OCI-M2 (cell line): ENCODE results near the gene CARD19.

ENCODE experiments used
- DNase-seq: peaks from one replicate; lab custom pipeline; 2025; ENCODE audit not compliant: unreplicated experiment; lab: John Stamatoyannopoulos, UW

The CARD19 gene, protein sequence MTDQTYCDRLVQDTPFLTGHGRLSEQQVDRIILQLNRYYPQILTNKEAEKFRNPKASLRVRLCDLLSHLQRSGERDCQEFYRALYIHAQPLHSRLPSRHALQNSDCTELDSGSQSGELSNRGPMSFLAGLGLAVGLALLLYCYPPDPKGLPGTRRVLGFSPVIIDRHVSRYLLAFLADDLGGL

DNA sequence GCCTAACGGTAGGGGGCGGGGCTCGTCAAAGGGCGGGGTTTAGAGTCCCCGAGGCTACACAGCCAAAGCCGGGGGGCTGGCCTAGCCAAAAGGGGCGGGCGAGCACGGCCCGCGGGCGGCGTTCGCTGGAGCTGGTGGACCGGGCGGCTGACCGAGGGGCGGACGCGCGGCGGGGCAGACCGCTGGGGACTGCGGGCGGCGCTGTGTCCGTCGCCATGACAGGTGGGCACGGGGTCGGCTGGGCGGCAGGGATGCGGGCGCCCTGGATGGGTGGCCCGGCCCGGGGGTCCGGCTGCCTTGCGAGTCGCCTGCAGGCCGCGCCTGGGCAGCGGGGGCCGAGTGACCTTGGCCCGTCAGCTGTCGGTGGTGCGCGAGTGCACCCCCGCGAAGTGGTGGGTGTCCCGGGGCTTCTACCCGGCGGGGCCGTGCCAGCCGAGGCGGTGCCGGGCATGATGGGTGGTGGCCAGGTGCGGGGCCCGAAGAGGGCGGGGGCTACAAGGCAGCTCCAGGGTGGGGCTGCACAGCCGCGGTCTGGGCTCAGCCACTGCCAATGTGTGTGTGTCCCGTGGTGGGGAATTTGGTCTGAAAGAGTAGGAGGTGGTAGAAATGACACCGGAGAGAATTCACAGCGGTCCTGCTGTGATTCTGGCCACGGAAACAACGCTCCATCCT, at the start of gene CARD19:
Gene CARD19, plus strand, starts transcription at position 87 of the 672 bp plus-strand sequence. Its CDS starts 129 bp downstream, at position 216.
- no peak for DNase-seq

DNA sequence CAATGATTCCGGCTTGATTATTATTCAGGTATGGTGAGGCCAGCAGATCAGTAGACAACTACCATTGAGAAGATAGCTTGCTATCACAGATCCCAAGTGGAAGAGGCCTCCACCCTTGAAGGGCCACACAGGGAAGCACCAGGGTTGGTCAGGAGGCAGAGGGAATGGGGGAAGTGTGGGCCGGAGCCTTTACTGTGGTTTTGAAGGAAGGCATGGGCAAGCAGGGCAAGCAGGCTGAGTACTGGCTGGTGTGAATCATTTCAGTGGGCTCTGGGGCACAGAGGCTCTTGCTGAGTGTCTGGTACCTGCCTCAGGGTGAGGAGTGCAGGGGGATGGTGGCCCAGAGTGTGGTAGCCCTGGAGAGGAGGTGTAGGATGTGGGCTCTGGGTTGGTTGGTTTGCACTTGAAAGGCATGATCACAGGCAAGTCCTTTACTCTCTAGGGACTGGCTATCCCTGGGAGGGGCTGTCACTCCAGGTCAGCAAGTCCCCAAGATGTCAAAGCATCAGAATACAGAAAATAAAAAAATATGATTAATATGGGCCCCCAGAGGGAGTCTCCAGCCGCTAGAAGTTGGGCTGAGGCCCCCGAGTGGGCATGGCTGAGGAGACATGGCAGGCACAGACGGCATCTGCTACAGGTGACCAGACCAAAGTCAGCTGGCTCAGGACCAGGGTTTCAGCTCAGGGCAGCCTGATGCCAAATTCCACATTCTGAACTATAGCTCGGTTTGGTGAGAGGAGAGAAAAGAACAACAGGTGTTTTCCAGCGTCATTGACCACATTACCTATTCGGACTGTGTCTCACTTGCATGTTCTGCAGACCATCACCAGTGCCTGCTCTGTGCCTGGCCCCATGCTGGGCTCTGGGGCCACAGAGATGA, 47.2 kb upstream of the CARD19 start:
- DNase-seq: no peak

DNA sequence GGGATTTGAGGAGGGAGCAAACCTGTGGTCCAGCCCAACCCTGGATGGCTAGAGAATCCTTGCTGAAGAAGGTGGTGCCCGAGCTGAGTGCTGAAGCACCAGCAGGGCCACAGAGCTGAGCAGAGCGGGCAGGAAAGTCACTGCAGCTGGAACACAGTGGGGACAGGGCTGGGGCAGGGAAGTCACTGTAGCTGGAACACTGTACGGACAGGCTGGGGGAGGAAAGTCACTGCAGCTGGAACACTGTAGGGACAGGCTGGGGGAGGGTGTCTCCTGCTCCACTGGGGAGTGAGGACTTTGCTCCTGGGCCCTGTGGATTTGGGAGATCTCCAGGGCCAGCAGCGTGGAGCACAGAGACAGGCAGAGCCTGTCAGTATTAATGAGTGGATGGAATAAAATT, 46.5 kb upstream of the CARD19 start:
- no peak for DNase-seq

DNA sequence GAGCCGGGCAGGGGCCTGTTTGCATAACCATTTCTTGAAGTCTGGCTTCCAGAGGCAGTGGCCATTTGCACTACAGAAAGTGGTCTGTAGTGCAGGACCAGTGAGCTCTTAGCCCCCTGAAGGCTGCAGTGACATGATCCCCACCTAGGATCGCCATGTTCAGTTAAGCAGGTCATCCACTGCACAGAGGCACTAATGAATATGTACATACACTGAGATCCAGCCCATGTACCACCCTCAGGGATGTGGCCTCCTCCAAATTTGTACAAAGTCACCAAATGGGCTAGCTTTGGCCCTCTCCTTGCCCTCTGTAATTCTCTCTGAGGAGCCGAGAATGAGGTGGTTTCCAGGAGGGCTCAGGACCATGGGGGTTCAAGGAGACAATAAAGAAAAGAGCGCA, 45.8 kb upstream of the CARD19 start:
- DNase-seq: no peak

DNA sequence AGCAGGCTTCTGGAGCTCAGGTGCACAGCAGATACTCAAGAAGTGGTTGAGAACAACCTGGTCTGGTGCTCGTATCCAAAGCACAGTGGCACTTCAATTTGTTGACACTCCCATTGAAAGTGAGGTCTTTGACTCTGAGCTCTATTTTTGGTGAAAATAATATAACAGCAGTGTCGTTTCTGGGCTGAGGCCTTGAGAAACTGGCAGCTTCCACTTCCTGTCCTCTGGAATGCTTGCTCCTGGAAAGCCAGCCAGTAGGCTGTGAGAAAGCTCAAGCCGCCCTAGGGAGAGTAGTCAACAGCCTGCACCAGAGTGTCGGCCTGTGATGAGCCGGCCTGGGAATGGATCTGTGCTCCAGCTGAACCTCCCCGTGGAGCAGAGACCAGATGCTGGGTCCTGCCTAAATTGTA, 44.3 kb upstream of the CARD19 start:
- no peak for DNase-seq

DNA sequence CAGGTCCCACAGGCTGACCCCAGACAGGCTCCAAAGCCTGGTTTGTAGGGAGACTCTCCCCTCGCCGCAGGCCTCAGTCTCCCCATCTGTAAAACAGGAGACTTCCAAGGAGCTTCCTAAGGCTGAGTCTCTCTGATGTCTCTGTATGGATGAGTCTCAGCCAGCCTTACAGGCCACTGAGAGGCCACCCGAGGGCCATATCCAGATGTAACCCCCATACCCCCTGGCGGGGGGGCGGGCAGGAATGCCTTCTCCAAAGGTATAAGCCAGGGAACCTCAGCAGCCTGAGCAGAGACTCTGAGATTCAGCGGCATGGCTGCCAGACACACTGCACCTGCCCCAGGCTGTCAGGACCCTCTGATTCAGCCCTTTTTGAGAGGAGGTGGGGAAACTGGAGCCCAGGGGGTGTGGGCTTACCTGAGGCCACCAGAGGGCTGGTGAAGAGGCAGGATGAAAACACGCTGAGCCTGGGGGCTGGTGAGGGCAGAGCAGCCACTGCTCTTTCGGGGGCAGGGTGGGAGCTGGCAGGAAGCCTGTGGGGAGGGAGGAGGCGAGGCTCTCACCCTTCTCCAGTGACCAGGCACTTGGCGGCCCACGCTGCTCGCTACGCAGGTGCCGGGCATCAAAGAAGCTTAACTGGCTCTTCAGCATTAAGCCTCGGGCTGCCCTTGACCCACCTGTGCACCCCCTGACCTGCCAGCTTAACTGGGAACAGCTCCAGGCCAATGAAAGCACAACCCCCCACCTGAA, 43.1 kb upstream of the CARD19 start:
- DNase-seq: no peak

DNA sequence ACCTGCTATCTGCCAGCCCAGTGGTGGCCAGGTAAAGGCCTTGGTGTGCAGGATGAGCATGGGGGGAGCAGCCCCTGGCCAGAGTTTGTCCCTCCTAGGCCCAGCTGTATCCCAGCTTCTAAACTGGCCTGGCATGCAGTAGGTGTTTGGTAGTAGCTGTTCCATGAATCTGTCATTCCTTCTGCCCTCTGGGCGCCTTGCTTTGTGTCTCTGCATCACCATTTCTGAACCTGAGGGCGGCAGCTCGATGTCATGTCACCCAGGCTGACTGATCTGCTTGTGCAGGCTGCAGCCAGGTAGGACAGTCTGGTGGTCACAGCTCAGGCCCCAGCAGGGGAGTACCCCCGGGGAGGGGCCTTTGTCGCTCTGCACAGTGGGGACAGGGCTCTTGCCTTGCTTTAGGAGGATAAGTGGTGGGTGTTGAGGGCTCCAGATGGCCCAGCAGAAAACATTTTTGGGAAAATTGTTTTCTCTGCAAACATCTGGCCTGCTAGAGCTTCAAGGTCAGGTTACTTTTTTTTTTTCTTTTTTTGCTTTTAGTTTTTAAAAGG, 42.2 kb upstream of the CARD19 start:
- no peak for DNase-seq

DNA sequence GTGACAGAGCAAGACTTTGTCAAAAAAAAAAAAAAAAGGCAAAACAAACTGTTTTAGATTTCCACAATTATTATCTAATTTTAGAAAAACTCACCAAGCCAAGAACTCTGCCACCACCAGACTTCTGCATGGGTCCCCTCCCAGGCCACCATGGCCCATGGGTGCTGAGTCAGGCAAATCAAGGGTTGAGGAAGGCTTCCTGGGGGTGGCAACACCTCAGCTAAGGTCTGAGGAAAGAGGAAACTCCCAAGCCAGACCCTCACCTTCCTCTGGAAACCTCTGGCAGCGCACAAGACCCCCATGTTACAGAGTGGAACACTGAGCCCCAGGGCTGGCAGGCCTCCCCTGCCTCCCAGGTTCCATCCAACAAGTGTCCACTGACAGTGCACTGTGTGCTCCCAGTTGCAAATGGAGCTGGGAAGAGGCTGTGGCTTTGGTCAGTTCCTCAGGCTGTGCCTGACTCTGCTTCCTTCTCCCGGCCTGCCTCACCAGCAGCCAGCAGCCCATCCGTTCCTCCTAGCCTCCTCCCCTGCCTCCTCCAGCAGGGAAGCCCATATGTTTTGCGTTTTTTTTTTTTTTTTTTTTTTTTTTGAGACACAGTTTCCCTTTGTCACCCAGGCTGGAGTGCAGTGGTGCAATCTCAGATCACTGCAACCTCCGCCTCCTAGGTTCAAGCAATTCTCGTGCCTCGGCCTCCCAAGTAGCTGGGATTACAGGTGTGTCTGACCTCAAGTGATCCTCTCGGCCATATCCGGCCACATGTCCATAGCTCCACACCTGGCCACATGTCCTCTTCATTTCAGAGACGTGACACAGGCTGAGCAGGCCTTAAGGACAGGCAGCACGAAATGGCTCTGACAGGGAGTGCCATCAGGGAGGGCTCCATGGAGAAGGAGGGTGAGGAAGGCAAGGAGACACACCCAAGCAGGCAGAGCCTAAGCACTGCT, 41.0 kb upstream of the CARD19 start:
- no peak for DNase-seq

DNA sequence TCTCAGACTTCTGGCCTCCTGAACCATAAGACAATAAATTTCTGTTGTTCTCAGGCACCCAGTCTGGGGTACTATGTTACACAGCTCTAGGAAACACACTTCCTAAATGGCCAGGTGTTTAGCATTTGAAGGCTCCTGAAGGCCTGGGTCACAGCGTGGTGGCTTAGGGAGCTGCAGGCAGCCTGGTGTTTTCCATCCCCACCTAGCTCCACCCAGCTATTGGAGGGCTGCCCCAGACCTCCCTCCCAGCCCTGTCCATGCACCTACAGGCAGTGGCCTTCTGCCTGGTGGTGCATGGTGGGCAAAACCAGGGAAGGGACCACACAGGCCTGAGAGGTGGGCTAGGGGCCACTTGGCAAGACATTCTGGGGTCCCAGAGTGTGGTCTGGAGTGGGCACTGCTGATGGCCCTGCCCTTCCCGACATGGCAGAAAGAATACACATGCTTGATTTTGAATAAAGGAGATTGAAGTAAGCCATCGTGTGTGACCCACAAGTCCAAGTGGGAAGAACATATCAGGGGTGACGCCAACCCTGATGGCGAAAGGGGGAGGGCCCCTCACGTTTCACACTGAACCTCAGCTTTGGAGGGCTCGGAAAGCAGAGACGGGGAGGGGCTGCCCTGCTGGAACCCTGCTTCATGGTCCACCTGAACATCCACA, 38.8 kb upstream of the CARD19 start:
- no peak for DNase-seq

DNA sequence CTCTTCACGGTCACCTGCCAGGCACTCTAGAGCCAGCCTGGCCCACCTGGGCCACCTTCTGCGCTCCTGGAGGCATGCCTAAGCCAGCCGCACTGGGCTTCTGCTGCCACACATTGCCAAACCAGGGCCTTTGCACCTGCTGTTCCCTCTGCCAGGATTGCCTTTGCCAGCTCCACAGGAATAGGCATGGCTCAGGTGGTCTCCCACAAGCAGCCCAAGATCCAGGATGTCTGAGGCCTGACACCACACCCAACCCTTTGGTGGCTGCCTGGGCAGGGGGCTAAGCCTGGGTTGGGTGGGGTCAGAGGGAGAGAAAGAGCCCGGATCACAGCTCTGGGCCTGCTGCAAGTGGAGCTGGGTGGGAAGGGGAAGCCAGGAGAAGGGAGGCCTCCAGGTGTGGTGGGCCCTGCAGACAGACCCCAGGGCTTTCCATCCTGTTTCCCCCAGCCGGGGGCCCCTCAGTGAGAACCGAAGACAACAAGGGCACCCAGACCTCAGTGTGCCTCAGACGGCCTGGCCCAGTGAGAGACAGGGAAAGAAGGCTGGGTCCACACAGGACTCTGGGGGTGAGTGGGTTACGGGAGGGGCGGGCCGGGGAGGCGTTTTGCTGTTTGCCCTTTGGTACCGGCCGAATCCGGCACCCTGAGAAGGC, 38.2 kb upstream of the CARD19 start:
- no peak for DNase-seq

DNA sequence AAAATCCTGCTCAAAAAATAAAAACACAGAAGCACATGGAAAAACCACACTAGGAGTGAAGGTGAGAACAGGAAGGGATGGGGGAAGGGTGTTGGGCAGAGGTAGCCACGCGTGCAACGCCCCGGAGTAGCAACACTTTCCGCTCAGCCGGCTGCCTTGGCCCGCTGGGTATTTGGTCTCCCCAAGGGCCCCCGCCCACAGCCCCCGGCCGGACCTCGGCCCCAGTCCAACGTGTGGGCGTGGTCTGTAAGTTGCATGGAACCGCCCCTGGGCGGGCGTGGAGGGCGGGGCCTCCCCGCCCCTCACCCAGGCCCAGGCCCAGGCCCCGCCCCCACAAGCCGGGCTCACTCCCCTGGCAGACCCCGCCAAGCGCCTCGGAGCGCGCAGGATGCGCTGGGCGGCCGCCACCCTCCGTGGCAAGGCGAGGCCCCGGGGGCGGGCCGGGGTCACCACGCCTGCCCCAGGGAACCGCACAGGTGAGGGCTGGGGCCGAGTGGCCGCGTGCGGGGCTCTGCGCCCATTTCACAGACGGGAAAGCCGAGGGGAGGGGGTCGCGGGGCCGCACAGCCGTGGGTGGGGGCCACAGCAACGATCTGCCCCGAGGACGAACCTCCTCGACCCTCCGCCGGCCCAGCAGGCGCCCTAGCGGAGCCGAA, 37.5 kb upstream of the CARD19 start, which contains the start of gene SUSD3:
Gene SUSD3, plus strand, starts transcription at position 347 of the 656 bp plus-strand sequence. Its CDS starts 42 bp downstream, at position 389.
- no peak for DNase-seq

DNA sequence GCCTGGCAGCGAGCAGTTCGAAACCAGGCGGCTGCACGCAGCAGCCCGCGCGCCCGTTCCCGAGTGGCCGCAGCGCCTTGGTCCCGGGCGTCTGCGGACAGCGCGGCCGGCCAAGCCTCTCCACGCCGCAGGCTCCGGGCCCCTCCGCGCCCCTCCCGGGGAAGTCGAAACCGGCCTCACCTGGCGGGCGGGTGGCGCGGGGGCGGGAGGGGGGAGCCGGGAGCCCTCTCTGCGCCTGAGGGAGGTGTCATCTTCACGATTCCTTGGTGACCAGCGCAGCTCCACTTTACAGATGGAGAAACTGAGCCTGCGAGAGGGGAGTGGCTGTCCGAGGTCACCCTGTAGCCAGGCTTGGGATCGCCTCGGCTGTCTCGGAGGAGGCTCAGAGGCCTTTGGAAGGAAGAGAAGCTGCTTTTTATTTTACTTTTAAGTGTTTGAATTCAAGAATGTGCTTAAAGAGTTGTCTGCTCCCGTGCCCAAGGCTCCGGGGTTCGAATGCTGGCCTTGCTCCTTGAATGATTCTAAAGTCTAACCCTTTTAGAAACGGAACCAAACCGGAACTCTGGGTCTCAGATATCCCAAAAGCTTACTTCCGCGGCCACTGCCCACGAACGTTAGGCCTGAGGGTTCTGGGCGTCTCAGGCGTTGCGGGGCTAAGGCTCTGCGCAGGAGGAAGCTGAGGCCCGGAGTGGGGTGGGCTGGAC, 36.9 kb upstream of the CARD19 start:
- DNase-seq: no peak

DNA sequence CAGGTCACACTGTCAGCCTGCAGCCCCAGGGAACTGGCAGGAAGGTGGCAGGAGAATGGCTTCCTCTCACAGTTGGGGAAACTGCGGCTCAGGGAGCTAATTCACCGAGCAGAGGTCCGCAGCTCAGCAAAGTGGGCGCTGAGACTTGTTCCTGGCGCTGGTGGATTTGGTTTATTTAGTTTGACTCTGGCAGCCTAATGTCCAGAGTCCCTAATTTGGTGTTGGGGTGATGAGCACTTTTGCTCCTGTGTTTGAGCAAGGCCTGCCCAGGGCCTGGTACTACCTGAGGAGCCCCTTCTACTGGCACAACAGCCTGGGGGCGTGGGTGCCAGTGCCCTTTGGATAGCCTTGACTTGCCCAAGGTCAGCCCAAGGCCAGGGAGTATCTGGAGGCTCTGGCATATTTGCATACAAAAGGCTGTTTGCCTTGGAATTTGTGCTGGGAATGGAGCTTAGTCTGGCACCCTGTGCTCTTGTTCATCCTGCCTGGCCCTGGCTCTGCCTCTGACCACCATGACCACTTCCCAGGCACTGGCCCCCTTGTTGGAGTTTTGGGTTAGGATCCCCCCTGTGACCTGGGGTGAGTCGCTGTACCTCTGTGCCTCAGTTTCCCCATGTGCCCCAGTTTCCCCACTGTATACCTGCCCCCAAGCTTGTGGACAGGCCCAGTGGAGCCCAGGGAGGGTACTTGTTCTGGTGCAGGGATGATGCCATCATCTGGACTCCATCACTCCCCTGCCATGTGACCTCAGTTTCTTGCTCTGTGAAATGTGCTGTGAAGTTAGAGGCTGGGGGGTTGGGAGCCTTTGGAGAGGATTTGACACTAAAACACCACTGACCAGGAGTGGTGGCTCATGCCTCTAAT, 36.1 kb upstream of the CARD19 start:
- no peak for DNase-seq

DNA sequence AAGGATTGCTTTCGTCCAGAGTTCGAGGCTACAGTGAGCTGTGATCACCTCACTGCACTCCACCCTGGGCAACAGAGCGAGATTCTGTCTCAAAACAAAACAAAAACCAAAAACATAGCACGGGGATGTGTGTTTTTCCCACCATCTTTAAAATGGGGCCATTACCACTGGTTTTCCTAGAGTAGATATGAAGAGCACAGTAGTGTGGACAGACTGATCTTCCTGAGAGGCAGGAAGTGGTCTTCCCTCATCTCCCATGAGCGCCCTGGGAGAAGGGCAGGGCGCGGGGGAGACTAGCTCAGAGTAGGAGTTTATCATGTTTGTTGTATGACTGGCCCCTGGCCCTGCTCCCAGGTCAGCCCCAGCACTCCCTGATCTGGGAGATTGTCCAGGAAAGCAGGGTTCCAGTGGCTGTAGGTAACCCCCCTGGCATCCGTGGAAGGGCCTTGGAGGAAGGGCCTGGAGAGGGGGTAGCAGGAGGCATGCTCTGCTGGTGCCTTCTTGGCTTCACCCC, 35.2 kb upstream of the CARD19 start:
- no peak for DNase-seq

DNA sequence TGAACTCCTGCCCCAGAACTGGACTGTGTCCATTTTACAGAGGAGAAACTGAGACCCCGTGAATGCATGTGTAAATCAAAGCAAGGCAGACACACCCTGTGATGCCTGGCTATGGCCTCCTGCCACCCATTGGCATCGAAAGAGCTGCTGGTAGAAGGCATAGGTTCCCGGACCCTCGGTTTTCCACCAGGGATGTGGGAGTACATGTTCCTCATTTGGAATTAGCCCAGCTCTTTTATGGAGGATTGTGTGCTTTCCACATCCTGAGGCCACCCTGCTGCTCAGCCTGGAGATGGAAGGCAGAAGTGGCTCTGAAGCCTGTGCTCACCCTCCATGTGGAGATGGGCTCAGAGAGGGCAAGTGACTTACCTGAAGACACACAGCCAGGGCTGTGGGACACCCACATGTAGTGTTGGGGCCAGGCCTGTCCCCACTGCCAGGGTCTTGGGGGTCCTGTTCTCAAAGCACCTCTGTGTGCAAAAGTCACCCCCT, 34.7 kb upstream of the CARD19 start:
- DNase-seq: no peak
